Endothelial cell of umbilical vein (primary cell): ENCODE measurements around the gene HS3ST3A1. TPM values are rescaled to one million over a fixed set of nuclear protein-coding genes. Genes with fewer than 3 reads are reported as not detected.

ENCODE experiments used
- BruUV-seq: library from RNA; stranded (reverse); fragments of 400-500 nt; replicated peaks from 2 replicates; lab custom pipeline; 2021; lab: Mats Ljungman, UMichigan
- CTCF ChIA-PET: fragments of 300-600, 350-600 bp; sonication (Branson Sonifier 250); formaldehyde crosslinking; loops from one replicate; lab custom pipeline; 2021; ENCODE audit warnings: antibody characterized with exemption, inconsistent platforms; lab: Charles Lee
- POLR2A ChIA-PET: fragments of 300-600, 350-600 bp; sonication (Branson Sonifier 250); formaldehyde crosslinking; loops from one replicate; lab custom pipeline; 2021; ENCODE audit warnings: antibody characterized with exemption, inconsistent platforms; lab: Charles Lee
- DNase-seq: peaks from one replicate; pipeline ENCODE4 v3.0.0-alpha.2; 2011; ENCODE audit warnings: low read depth, low spot score
- FAIRE-seq: peaks from 2 replicates; lab custom pipeline; 2011; peaks lifted over from hg19 to GRCh38; lab: Jason Lieb, UNC
- H2AFZ ChIP-seq: 2 replicates; pipeline ENCODE4 v1.6.0; 2012; ENCODE audit warnings: low read depth, low read length, control low read depth, inconsistent platforms
- H3K27ac ChIP-seq: 2 replicates; pipeline ENCODE4 v1.5.1; 2011; ENCODE audit warnings: low read depth, mild to moderate bottlenecking, control low read depth, low read length, moderate library complexity; ENCODE audit not compliant: insufficient read depth
- H3K27me3 ChIP-seq, 2 experiments: 2 replicates each; pipeline versions ENCODE4 v1.6.0 to v1.6.1; 2011; ENCODE audit warnings: low read length in 2 of 2, mixed read lengths in 1 of 2; ENCODE audit not compliant: control insufficient read depth in 2 of 2, insufficient read depth in 2 of 2
- H3K36me3 ChIP-seq, 2 experiments: 2 replicates in 1 of 2; 3 replicates in 1 of 2; pipeline ENCODE4 v1.5.1; 2011; ENCODE audit warnings: low read length in 2 of 2, mild to moderate bottlenecking in 1 of 2, moderate library complexity in 1 of 2; ENCODE audit not compliant: control insufficient read depth in 2 of 2, insufficient read depth in 2 of 2; ENCODE audit errors: extremely low read depth in 1 of 2
- H3K4me1 ChIP-seq: 3 replicates; pipeline ENCODE4 v1.5.1; 2011; ENCODE audit warnings: mild to moderate bottlenecking, low read length; ENCODE audit not compliant: control insufficient read depth, insufficient read depth; ENCODE audit errors: extremely low read depth
- H3K4me2 ChIP-seq: 2 replicates; pipeline ENCODE4 v1.6.1; 2011; ENCODE audit warnings: low read length, control low read depth, mixed read lengths; ENCODE audit not compliant: insufficient read depth
- H3K4me3 ChIP-seq, 3 experiments: fragments of 200-600 bp in 1 of 3; sonication (generic), shearing (Covaris generic) in 1 of 3; replicated peaks in 1 of 3; 2 replicates each; pipeline ENCODE4 v1.5.1; 2011 to 2016; ENCODE audit warnings: control low read depth in 3 of 3, low read length in 3 of 3, mild to moderate bottlenecking in 2 of 3, inconsistent platforms in 1 of 3, low read depth in 1 of 3, moderate library complexity in 1 of 3; ENCODE audit not compliant: insufficient read depth in 1 of 3
- H3K79me2 ChIP-seq: 2 replicates; pipeline ENCODE4 v1.6.0; 2012; ENCODE audit warnings: low read length, inconsistent platforms; ENCODE audit not compliant: control insufficient read depth, insufficient read depth
- H3K9ac ChIP-seq: replicated peaks from 2 replicates; pipeline ENCODE3; 2011; ENCODE audit warnings: low read length, control low read depth; ENCODE audit not compliant: insufficient read depth; ENCODE audit errors: extremely low read depth
- H3K9me1 ChIP-seq: replicated peaks from 3 replicates; pipeline ENCODE4 v1.6.0; 2011; ENCODE audit warnings: mild to moderate bottlenecking, low read length; ENCODE audit not compliant: control insufficient read depth, insufficient read depth; ENCODE audit errors: extremely low read depth
- H3K9me3 ChIP-seq: replicated peaks from 2 replicates; pipeline ENCODE4 v1.5.1; 2012; ENCODE audit warnings: low read length, inconsistent platforms; ENCODE audit not compliant: control insufficient read depth, insufficient read depth
- H4K20me1 ChIP-seq: replicated peaks from 2 replicates; pipeline ENCODE3; 2011; ENCODE audit warnings: mild to moderate bottlenecking, low read length; ENCODE audit not compliant: control insufficient read depth, insufficient read depth; ENCODE audit errors: extremely low read depth
- EZH2 ChIP-seq: IDR thresholded peaks from 2 replicates; pipeline ENCODE4 v1.6.1; 2012; ENCODE audit warnings: borderline replicate concordance, low read depth, mild to moderate bottlenecking, moderate library complexity, low read length, inconsistent platforms; ENCODE audit not compliant: severe bottlenecking
- FOS ChIP-seq: IDR thresholded peaks from 2 replicates; pipeline ENCODE4 v1.6.1; 2011; ENCODE audit warnings: mild to moderate bottlenecking, low read length, moderate library complexity, borderline replicate concordance; ENCODE audit not compliant: insufficient read depth
- GATA2 ChIP-seq: IDR thresholded peaks from 2 replicates; pipeline ENCODE4 v1.7.0; 2011; ENCODE audit warnings: low read depth, mild to moderate bottlenecking, moderate library complexity, mixed read lengths, low read length; ENCODE audit not compliant: insufficient read length, insufficient read depth
- JUN ChIP-seq: IDR thresholded peaks from 2 replicates; pipeline ENCODE4 v1.6.1; 2011; ENCODE audit warnings: borderline replicate concordance, low read depth; ENCODE audit not compliant: insufficient read length, insufficient read depth
- MYC ChIP-seq: IDR thresholded peaks from one replicate; pipeline ENCODE4 v1.6.1; 2011; ENCODE audit warnings: mild to moderate bottlenecking, low read depth, low read length
- POLR2A ChIP-seq: IDR thresholded peaks from 2 replicates; pipeline ENCODE4 v1.6.1; 2012; ENCODE audit warnings: low read depth, mild to moderate bottlenecking, control low read depth, low read length
- POLR2AphosphoS5 ChIP-seq: IDR thresholded peaks from 2 replicates; pipeline ENCODE4 v1.6.1; 2012; ENCODE audit warnings: low read depth, mild to moderate bottlenecking, control low read depth, low read length, moderate library complexity; ENCODE audit not compliant: insufficient read depth
- dilution Hi-C: fragments of 300-500 bp; cut with MboI; formaldehyde crosslinking; loops from one replicate; pipeline ENCODE4 v1.15.0; 2019; ENCODE audit warnings: low sequenced_read_pairs; ENCODE audit not compliant: extremely low pct_ligation_motif_present
- intact Hi-C: fragments of 100-400 bp; cut with micrococcal nuclease; formaldehyde crosslinking; loops from one replicate; pipeline ENCODE4 v1.10.0; 2022
- polyA plus RNA-seq, 4 experiments: library from polyadenylated mRNA; depleted of rRNA in 3 of 4; stranded (reverse) in 3 of 4; unstranded in 1 of 4; fragments of >200 nt; gene quantifications; 2 replicates each; pipeline versions ENCODE4 v1.2.1 to v1.2.3, GENCODE V29; 2011 to 2012; ENCODE audit warnings: missing spikeins in 1 of 4
- total RNA-seq: library from RNA; stranded (reverse); gene quantifications from 2 replicates; pipeline ENCODE4 v1.2.3, GENCODE V29; 2021
- TF ChIP-seq, protein P1 (sequence below): IDR thresholded peaks from 2 replicates; pipeline ENCODE4 v1.6.1; 2011; ENCODE audit not compliant: insufficient read depth, insufficient read length
- TF ChIP-seq, protein P2 (sequence below), 2 donors: IDR thresholded peaks; 1 replicate in 1 of 2; 2 replicates in 1 of 2; pipeline ENCODE4 v1.5.1; 2011; ENCODE audit warnings: low read length in 2 of 2, mild to moderate bottlenecking in 2 of 2, moderate library complexity in 2 of 2, control low read depth in 1 of 2, inconsistent platforms in 1 of 2, low read depth in 1 of 2; ENCODE audit not compliant: insufficient read depth in 1 of 2; ENCODE audit errors: extremely low read depth in 1 of 2

The HS3ST3A1 gene
- total and polyA plus RNA-seq, 2 donors (not counting 3 experiments of a cell fraction or from before 2014, with no cell fraction given): not detected

DNA sequence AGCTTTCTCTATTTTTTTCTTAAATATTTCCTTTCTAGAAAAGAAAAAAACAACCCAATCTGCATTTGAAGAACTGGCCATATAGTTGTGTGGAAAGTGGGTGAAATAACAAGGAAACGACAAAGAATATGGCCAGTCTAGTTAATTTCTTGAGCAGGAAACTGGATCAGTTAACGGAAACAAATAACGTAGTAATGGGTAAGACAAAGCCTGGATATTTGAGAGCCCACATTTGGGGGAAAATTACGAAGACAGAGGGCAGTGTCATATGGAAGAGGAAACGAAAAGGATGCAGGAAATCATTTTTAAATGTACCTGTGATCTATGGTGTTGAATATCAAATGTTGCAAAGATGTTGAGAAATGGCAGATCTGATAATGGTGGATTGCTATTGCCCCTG is 78.6 kb downstream of the HS3ST3A1 start:
- ChIA-PET CTCF (no interaction called here), POLR2A (no interaction called here)
- Histone ChIP-seq H4K20me1 (no peaks in the 10 kb centered on the region), H3K9me1 (no peaks in the 10 kb centered on the region), H3K79me2 (no peaks in the 10 kb centered on the region), H3K4me2 (no peak overlapping the region), H2AFZ (no peak overlapping the region), H3K36me3 (no peaks in the 10 kb centered on the region), H3K9me3 (peaks cover 5% of the 10 kb centered on the region), H3K27me3 (no peaks in the 10 kb centered on the region), H3K4me3 (no peak overlapping the region), H3K9ac (no peak overlapping the region), H3K4me1 (no peaks in the 10 kb centered on the region), H3K27ac (no peak overlapping the region)
- FAIRE-seq: no peak
- dilution Hi-C loops (no loop called here), intact Hi-C loops (no loop called here)
- BruUV-seq: no TSS peak
- DNase-seq: no peak
- TF ChIP-seq, protein P1, sequence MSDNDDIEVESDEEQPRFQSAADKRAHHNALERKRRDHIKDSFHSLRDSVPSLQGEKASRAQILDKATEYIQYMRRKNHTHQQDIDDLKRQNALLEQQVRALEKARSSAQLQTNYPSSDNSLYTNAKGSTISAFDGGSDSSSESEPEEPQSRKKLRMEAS: no peak
- TF ChIP-seq JUN: no peak
- TF ChIP-seq GATA2: no peak
- no peak for TF ChIP-seq FOS

DNA sequence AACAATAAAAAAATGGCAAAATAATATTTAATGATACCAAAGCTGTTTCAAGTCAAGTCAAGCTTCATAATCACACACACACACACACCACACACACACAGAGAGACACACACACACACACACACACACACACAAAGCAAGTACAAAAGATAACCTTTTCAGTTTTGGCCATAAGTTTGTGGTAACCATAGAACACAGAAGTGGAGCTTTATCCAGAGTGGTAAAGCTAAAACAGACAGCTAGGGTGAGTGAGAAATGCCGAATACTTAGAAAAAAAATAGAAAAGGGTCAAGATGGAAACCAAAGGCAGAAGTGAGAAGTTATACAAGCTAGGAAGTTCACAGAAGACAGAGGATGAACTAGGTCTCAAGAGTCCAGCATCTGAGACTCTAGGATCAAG is 79.0 kb downstream of the HS3ST3A1 start:
- Histone ChIP-seq H3K79me2 (no peaks in the 10 kb centered on the region), H3K4me1 (no peaks in the 10 kb centered on the region), H2AFZ (no peak overlapping the region), H3K9me3 (peaks cover 5% of the 10 kb centered on the region), H3K9me1 (no peaks in the 10 kb centered on the region), H3K27me3 (no peaks in the 10 kb centered on the region), H3K9ac (no peak overlapping the region), H3K36me3 (no peaks in the 10 kb centered on the region), H4K20me1 (no peaks in the 10 kb centered on the region), H3K4me3 (no peak overlapping the region), H3K4me2 (no peak overlapping the region), H3K27ac (no peak overlapping the region)
- TF ChIP-seq, protein P2, sequence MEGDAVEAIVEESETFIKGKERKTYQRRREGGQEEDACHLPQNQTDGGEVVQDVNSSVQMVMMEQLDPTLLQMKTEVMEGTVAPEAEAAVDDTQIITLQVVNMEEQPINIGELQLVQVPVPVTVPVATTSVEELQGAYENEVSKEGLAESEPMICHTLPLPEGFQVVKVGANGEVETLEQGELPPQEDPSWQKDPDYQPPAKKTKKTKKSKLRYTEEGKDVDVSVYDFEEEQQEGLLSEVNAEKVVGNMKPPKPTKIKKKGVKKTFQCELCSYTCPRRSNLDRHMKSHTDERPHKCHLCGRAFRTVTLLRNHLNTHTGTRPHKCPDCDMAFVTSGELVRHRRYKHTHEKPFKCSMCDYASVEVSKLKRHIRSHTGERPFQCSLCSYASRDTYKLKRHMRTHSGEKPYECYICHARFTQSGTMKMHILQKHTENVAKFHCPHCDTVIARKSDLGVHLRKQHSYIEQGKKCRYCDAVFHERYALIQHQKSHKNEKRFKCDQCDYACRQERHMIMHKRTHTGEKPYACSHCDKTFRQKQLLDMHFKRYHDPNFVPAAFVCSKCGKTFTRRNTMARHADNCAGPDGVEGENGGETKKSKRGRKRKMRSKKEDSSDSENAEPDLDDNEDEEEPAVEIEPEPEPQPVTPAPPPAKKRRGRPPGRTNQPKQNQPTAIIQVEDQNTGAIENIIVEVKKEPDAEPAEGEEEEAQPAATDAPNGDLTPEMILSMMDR (IDR thresholded peaks at IDR 0.05; ENCODE audit: extremely low read depth in 1 of 2, insufficient read depth in 1 of 2, low read depth in 1 of 2, low read length in 2 of 2): no peak
- TF ChIP-seq, protein P1: no peak
- TF ChIP-seq FOS: no peak
- TF ChIP-seq GATA2: no peak
- TF ChIP-seq MYC: no peak
- no peak for TF ChIP-seq POLR2A
- no peak for TF ChIP-seq EZH2
- no peak for TF ChIP-seq POLR2AphosphoS5
- no peak for TF ChIP-seq JUN
- intact Hi-C loops (no loop called here), dilution Hi-C loops (no loop called here)
- ChIA-PET CTCF (no interaction called here), POLR2A (no interaction called here)
- DNase-seq (no peak), FAIRE-seq (no peak)
- BruUV-seq: no TSS peak
